Smooth muscle cell (in vitro differentiated cells): Measurements from ENCODE around the gene CTDSPL. TPM values are rescaled to one million over a fixed set of nuclear protein-coding genes. Genes with fewer than 3 reads are reported as not detected.

Experiments
- DNase-seq: peaks from one replicate; lab custom pipeline; 2025; ENCODE audit not compliant: unreplicated experiment; lab: John Stamatoyannopoulos, UW
- H2AFZ ChIP-seq: fragments of 200-600 bp; sonication (generic); 2 replicates; pipeline ENCODE4 v1.6.0; 2016; ENCODE audit warnings: antibody characterized with exemption, low read depth, mild to moderate bottlenecking
- H3F3A ChIP-seq: fragments of 200-600 bp; sonication (generic); 2 replicates; pipeline ENCODE4 v1.6.0; 2017; ENCODE audit warnings: antibody characterized with exemption, low read depth
- H3K27ac ChIP-seq: fragments of 200-600 bp; sonication (generic); 2 replicates; pipeline ENCODE4 v1.5.1; 2016; ENCODE audit warnings: low read depth, mild to moderate bottlenecking
- H3K27me3 ChIP-seq: fragments of 200-600 bp; sonication (generic); 2 replicates; pipeline ENCODE4 v1.6.1; 2016; ENCODE audit warnings: low read depth, mild to moderate bottlenecking
- H3K36me3 ChIP-seq: fragments of 200-600 bp; sonication (generic); 2 replicates; pipeline ENCODE4 v1.5.1; 2016; ENCODE audit warnings: low read depth
- H3K4me1 ChIP-seq: fragments of 200-600 bp; sonication (generic); 2 replicates; pipeline ENCODE4 v1.5.1; 2016; ENCODE audit warnings: low read depth
- H3K4me2 ChIP-seq: fragments of 200-600 bp; sonication (generic); 2 replicates; pipeline ENCODE4 v1.6.0; 2016; ENCODE audit warnings: mild to moderate bottlenecking
- H3K4me3 ChIP-seq: fragments of 200-600 bp; sonication (generic); 2 replicates; pipeline ENCODE4 v1.5.1; 2016; ENCODE audit warnings: mild to moderate bottlenecking
- H3K79me2 ChIP-seq: fragments of 200-600 bp; sonication (generic); 2 replicates; pipeline ENCODE4 v1.6.0; 2016; ENCODE audit warnings: low read depth, mild to moderate bottlenecking
- H3K9ac ChIP-seq: fragments of 200-600 bp; sonication (generic); 2 replicates; pipeline ENCODE4 v1.6.0; 2016; ENCODE audit warnings: low read depth
- H3K9me3 ChIP-seq: fragments of 200-600 bp; sonication (generic); replicated peaks from 2 replicates; pipeline ENCODE4 v1.5.1; 2016; ENCODE audit warnings: low read depth
- H4K20me1 ChIP-seq: fragments of 200-600 bp; sonication (generic); 2 replicates; pipeline ENCODE4 v1.6.0; 2016; ENCODE audit warnings: low read depth
- WGBS: methylation state at CpG from one replicate; pipeline ENCODE4 v1.1.7; 2016; ENCODE audit warnings: low lambda C conversion rate; 5-methylcytosine and 5-hydroxymethylcytosine counted together
- polyA plus RNA-seq: library from polyadenylated mRNA; unstranded; fragments of >200 nt; fragmentation: Nextera tagmentation; extraction: Ambion mirVana; gene quantifications from 2 replicates; pipeline ENCODE4 v1.2.1, GENCODE V29; 2016
- total RNA-seq: library from RNA; depleted of rRNA; stranded (reverse); fragments of >200 nt; gene quantifications from 2 replicates; pipeline ENCODE4 v1.2.3, GENCODE V29; 2014
- TF ChIP-seq, protein P1 (sequence below): fragments of 200-600 bp; sonication (generic); IDR thresholded peaks from 2 replicates; pipeline ENCODE4 v1.5.1; 2017; ENCODE audit warnings: borderline replicate concordance, mild to moderate bottlenecking, antibody characterized with exemption; ENCODE audit not compliant: insufficient read depth, poor library complexity, severe bottlenecking

Gene CTDSPL
- total and polyA plus RNA-seq, 2 experiments from 2014 or later, result 31.3 to 34.3 TPM

GRCh38 chr3:37949866-37950265, 88.2 kb downstream of the CTDSPL start:
- 70% methylated on average over 6 of the region's 6 CpGs for WGBS
- H3K27me3 ChIP-seq, result no peaks in the 10 kb centered on the region
- no peak overlapping the region for H3K27ac ChIP-seq
- no peaks in the 10 kb centered on the region for H4K20me1 ChIP-seq
- H3K36me3 ChIP-seq, result no peaks in the 10 kb centered on the region
- H3K4me1 ChIP-seq, result peaks cover 20% of the 10 kb centered on the region
- peaks cover 27% of the 10 kb centered on the region for H3F3A ChIP-seq
- no peak overlapping the region for H3K4me3 ChIP-seq
- no peaks in the 10 kb centered on the region for H3K9me3 ChIP-seq
- no peak overlapping the region for H3K4me2 ChIP-seq
- peaks cover 13% of the 10 kb centered on the region for H3K79me2 ChIP-seq
- no peak overlapping the region for H2AFZ ChIP-seq
- no peak for DNase-seq
- H3K9ac ChIP-seq, result no peak overlapping the region
- TF ChIP-seq, protein P1, sequence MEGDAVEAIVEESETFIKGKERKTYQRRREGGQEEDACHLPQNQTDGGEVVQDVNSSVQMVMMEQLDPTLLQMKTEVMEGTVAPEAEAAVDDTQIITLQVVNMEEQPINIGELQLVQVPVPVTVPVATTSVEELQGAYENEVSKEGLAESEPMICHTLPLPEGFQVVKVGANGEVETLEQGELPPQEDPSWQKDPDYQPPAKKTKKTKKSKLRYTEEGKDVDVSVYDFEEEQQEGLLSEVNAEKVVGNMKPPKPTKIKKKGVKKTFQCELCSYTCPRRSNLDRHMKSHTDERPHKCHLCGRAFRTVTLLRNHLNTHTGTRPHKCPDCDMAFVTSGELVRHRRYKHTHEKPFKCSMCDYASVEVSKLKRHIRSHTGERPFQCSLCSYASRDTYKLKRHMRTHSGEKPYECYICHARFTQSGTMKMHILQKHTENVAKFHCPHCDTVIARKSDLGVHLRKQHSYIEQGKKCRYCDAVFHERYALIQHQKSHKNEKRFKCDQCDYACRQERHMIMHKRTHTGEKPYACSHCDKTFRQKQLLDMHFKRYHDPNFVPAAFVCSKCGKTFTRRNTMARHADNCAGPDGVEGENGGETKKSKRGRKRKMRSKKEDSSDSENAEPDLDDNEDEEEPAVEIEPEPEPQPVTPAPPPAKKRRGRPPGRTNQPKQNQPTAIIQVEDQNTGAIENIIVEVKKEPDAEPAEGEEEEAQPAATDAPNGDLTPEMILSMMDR, result no peak

DNA sequence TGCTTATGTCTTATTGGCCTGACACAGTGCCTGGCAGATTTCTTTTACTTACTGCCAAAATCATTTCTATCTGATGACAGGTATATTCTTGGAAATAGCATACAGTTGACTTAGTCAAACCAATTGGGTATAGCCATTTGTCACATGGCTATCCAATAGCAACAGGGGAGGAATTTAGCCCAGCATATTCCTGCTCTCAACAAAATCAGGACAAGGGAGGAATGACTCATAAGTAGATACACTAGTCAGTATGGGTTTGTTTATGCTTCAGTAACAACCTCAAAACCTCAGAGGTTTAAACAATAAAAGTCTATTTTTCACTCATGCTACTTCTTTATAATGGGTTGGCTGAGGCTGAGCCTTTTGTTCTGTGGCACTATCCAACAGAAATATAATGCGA, 90.9 kb downstream of the CTDSPL start:
- peaks cover 13% of the 10 kb centered on the region for H3K79me2 ChIP-seq
- peaks cover 9% of the 10 kb centered on the region for H3F3A ChIP-seq
- no peak for DNase-seq
- 100% methylated on average over 1 of the region's 1 CpG for WGBS
- no peak overlapping the region for H3K4me2 ChIP-seq
- no peak overlapping the region for H3K9ac ChIP-seq
- no peak overlapping the region for H2AFZ ChIP-seq
- H3K27me3 ChIP-seq, result no peaks in the 10 kb centered on the region
- TF ChIP-seq, protein P1, result no peak
- no peak overlapping the region for H3K27ac ChIP-seq
- no peaks in the 10 kb centered on the region for H3K9me3 ChIP-seq
- no peaks in the 10 kb centered on the region for H4K20me1 ChIP-seq
- H3K36me3 ChIP-seq, result no peaks in the 10 kb centered on the region
- H3K4me1 ChIP-seq, result peaks cover 12% of the 10 kb centered on the region
- H3K4me3 ChIP-seq, result no peak overlapping the region

- no peaks in the 10 kb centered on the region for H3K36me3 ChIP-seq
- no peak overlapping the region for H3K4me3 ChIP-seq
- peaks cover 12% of the 10 kb centered on the region for H3K4me1 ChIP-seq
- no peak overlapping the region for H3K27ac ChIP-seq
- H3K4me2 ChIP-seq, result no peak overlapping the region
- no peaks in the 10 kb centered on the region for H4K20me1 ChIP-seq
- no peak overlapping the region for H3K9ac ChIP-seq
- no peak for DNase-seq
- H3K79me2 ChIP-seq, result peaks cover 10% of the 10 kb centered on the region
- TF ChIP-seq, protein P1, result no peak
- no peak overlapping the region for H2AFZ ChIP-seq
- no peaks in the 10 kb centered on the region for H3K9me3 ChIP-seq
- H3K27me3 ChIP-seq, result no peaks in the 10 kb centered on the region
- 96% methylated on average over 2 of the region's 2 CpGs for WGBS
- peaks cover 5% of the 10 kb centered on the region for H3F3A ChIP-seq
Measured at GRCh38 chr3:37953226-37953625, 91.5 kb downstream of the CTDSPL start.

DNA sequence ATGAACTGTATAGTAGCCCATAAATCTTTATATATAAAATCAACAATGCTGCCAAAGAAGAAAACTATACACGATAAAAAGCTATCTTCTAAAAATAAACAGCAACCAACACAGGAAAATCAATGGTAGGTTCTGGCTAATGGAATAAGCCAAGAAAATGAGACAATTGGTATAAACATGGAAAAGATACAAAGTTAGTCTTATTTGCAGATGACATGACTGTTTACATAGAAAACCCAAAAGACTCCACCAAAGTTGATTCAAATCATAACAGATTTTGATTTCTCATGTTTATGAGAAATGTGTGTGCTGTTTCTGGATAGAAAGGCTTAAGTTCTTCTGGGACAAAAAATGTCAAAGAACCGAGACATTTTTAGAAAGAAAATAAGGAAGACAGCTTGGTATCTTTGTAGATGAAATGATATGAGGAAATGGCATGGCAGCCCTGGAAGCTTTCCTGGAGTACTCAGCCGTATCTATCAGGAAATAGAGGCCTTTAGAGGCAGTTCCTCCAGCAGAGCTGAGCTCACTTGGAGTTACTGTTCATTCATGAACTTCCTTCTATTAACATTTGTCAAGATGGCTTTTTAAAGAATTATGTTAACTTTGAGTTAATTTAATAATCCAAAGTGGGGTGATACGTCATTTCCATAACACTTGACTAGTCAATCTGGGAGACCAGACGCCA, 92.2 kb downstream of the CTDSPL start:
- 82% methylated on average over 5 of the region's 5 CpGs for WGBS
- Histone ChIP-seq H4K20me1 (no peaks in the 10 kb centered on the region), H3K9me3 (no peaks in the 10 kb centered on the region), H3K9ac (no peak overlapping the region), H3K79me2 (peaks cover 7% of the 10 kb centered on the region), H3K27ac (no peak overlapping the region), H3F3A (peaks cover 5% of the 10 kb centered on the region), H3K36me3 (no peaks in the 10 kb centered on the region), H3K4me1 (peaks cover 12% of the 10 kb centered on the region), H3K4me3 (no peak overlapping the region), H3K27me3 (no peaks in the 10 kb centered on the region), H2AFZ (no peak overlapping the region), H3K4me2 (no peak overlapping the region)
- DNase-seq, result no peak
- TF ChIP-seq, protein P1, result no peak
